GM03348 (cell line): ENCODE measurements around the gene TBX2.
"Not testable (repeated sequence)": the region's sequence is repeated elsewhere in the genome, so short reads cannot be mapped to it uniquely, and the experiment has no call there.

Experiments
- DNase-seq: peaks from one replicate; pipeline ENCODE4 v3.0.0; 2012; ENCODE audit warnings: low spot score

TBX2 gene

GRCh38 chr17:61413661-61414126 is 14.1 kb downstream of the TBX2 start:
- peak; percentile 3 for DNase-seq

- DNase-seq: peak; percentile 12
Observed at GRCh38 chr17:61414141-61414935, 14.7 kb downstream of the TBX2 start.

DNA sequence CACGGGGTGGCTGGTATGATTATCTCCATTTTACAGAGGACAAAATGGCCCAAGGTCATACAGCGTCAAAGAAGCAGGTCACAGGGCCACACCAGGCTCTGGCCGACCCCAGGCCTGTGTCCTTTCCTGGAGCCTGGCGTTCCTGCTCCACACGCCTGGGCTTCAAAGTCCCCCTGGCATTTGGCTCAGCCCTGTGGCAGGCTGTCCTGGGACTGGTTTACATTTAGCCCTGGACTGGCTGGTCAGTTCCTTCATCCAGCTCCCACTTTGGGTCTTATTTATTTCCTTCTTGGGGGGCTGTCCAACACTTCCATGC is 15.3 kb downstream of the TBX2 start:
- DNase-seq: no peak

GRCh38 chr17:61415374-61416210 is 15.9 kb downstream of the TBX2 start:
- peak; percentile 30 for DNase-seq

- no peak for DNase-seq
Observed at GRCh38 chr17:61416211-61416539, 16.5 kb downstream of the TBX2 start.

GRCh38 chr17:61416540-61417363 is 17.1 kb downstream of the TBX2 start:
- DNase-seq: peak; percentile 95

GRCh38 chr17:61418449-61418848 is 18.8 kb downstream of the TBX2 start:
- no peak for DNase-seq

GRCh38 chr17:61419496-61420046 is 19.9 kb downstream of the TBX2 start:
- DNase-seq: no peak

- DNase-seq: no peak
Observed at GRCh38 chr17:61420052-61420451, 20.4 kb downstream of the TBX2 start.

- DNase-seq: no peak
Observed at GRCh38 chr17:61420745-61421398, 21.2 kb downstream of the TBX2 start.

DNA sequence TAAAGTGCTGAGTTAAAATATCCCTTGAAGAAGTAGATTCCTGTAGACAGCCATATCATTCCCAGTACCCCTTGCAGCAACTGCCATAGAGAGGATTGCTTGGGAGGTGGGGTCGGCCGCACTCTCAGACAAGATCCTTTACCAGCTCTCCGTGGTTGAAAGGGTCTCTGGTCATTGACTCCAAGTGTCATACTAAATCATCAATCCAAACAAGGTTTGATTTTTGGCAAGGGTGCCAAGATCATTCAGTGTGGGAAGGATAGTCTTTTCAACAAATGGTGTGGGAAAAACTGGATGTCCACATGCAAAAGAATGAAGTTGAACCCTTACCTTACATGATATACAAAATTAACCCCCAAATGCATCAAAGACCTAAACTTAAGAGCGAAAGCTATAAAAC is 21.8 kb downstream of the TBX2 start:
- DNase-seq: no peak

DNA sequence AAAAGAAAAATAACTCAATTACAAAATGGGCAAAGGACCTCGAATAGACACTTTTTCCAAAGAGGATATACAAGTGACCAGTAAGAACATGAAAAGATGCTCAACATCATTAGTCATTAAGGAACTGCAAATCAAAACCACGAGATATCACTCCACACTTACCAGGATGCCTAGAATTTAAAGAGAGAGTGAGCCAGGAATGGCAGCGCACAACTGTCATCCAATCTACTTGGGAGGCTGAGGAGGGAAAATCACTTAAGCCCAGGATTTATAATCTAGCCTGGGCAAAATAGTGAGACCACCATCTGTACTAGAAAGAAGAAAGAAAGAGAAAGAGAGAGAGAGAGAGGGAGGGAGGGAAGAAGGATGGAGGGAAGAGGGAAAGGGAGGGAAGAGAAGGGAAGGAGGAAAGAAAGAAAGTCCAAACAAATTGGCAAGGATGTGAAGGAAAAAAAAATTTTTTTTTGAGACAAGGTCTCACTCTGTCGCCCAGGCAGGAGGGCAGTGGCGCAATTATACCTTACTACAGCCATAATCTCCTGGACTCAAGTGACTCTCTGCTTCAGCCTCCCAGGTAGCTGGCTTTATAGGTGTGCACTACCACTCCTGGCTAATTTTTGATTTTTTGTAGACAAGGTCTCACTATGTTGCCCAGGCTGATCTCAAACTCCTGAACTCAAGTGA is 22.6 kb downstream of the TBX2 start:
- no peak for DNase-seq

GRCh38 chr17:61422869-61423268 is 23.2 kb downstream of the TBX2 start:
- DNase-seq: no peak

DNA sequence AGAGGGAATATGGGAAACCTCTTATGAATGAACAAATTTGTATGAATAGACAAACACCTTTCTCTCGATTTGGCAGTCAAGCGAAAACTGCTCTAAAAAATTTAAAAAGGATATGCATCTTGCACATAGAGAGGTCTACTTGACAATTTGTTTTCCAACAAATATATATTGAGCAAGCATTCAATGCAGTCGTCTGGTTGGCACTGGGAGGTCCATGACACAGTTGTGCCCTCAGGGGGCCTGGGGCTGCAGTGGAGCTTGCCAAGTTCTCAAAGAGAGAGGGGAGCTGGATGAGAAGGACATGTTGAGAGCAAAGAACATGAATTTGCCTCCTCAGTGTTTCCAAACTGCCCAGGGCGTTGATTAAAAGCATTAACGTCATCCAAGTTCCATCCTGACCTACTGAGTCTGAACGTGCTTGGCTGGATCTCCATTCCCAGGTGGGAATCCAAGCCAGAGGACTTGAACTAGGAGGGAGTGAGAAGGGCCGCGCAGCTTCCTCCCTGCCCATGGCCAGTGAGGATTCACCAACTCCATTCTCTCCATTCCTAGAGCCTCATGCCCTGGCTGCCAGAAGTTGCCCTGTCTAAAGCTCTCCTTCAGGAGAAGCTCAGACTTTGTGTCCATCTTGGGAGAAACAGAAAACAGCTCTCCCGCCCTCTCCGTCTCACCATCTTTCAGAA is 24.5 kb downstream of the TBX2 start:
- no peak for DNase-seq

GRCh38 chr17:61425682-61426481 is 26.2 kb downstream of the TBX2 start:
- DNase-seq: no peak

- peak; percentile 46 for DNase-seq
Observed at GRCh38 chr17:61426482-61427304, 27.1 kb downstream of the TBX2 start.

GRCh38 chr17:61427567-61427966 is 27.9 kb downstream of the TBX2 start:
- no peak for DNase-seq

DNA sequence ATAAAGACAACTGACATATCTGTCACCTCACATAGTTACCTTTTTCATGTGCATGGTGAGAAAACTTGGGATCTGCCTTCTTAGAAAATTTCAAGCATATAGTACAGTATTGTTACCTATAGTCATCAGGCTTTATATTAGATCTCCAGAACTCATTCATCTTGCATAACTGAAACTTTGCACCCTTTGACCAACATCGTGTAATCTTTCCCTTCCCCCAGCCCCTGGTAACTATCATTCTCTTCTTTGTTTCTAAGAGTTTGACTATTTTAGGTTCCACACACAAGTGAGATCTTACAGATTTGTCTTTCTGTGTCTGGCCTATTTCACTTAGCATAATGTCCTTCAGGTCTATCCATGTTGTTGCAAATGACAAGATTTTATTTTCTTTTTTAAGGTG is 29.6 kb downstream of the TBX2 start:
- DNase-seq: no peak

- not testable (repeated sequence) for DNase-seq
Observed at GRCh38 chr17:61429831-61430230, 30.2 kb downstream of the TBX2 start.
